PC-3 (cell line): ENCODE results near the gene ASL. TPM values are rescaled to one million over a fixed set of nuclear protein-coding genes. Genes with fewer than 3 reads are reported as not detected.
"Not testable (repeated sequence)": the region's sequence is repeated elsewhere in the genome, so short reads cannot be mapped to it uniquely, and the experiment has no call there.

Source experiments
- ATAC-seq: fragments of 200-7000 bp; cut with Tn5 transposase; 2 replicates; pipeline ENCODE4 v1.9.1; 2020; ENCODE audit warnings: mild to moderate bottlenecking, moderate library complexity
- BruUV-seq: library from RNA; stranded (reverse); fragments of 400-500 nt; replicated peaks from 2 replicates; lab custom pipeline; 2021; lab: Mats Ljungman, UMichigan
- CTCF ChIA-PET: fragments of 300-600 bp; sonication (Branson Sonifier 250); formaldehyde crosslinking; loops from one replicate; lab custom pipeline; 2022; ENCODE audit warnings: antibody characterized with exemption; lab: Charles Lee
- POLR2A ChIA-PET: fragments of 300-600 bp; sonication (Branson Sonifier 250); formaldehyde crosslinking; loops from one replicate; lab custom pipeline; 2022; ENCODE audit warnings: antibody characterized with exemption; ENCODE audit not compliant: unreplicated experiment; lab: Charles Lee
- DNase-seq: peaks from one replicate; pipeline ENCODE4 v3.0.0-alpha.2; 2015
- H2AFZ ChIP-seq: fragments of 300-600 bp; sonication (generic); 2 replicates; pipeline ENCODE4 v1.6.0; 2016; ENCODE audit warnings: antibody characterized with exemption, low read length
- H3F3A ChIP-seq: fragments of 300-600 bp; sonication (generic); one replicate; pipeline ENCODE4 v1.6.0; 2017; ENCODE audit warnings: antibody characterized with exemption, low read length, control low read depth, mild to moderate bottlenecking; ENCODE audit not compliant: unreplicated experiment
- H3K27ac ChIP-seq: fragments of 300-600 bp; sonication (generic); 2 replicates; pipeline ENCODE4 v1.5.1; 2016; ENCODE audit warnings: mild to moderate bottlenecking, low read length
- H3K27me3 ChIP-seq: fragments of 300-600 bp; sonication (generic); 2 replicates; pipeline ENCODE4 v1.6.1; 2016; ENCODE audit warnings: low read length, mixed read lengths
- H3K36me3 ChIP-seq: fragments of 300-600 bp; sonication (generic); 2 replicates; pipeline ENCODE4 v1.6.1; 2016; ENCODE audit warnings: low read depth, mixed run types, low read length, mixed read lengths
- H3K4me1 ChIP-seq: fragments of 300-600 bp; sonication (generic); 2 replicates; pipeline ENCODE4 v1.5.1; 2016; ENCODE audit warnings: low read length; ENCODE audit not compliant: insufficient read depth
- H3K4me2 ChIP-seq: fragments of 300-600 bp; sonication (generic); 2 replicates; pipeline ENCODE4 v1.6.0; 2016; ENCODE audit warnings: low read length
- H3K4me3 ChIP-seq: fragments of 300-600 bp; sonication (generic); 2 replicates; pipeline ENCODE4 v1.5.1; 2016; ENCODE audit warnings: mild to moderate bottlenecking, low read length, mixed read lengths
- H3K79me2 ChIP-seq: fragments of 300-600 bp; sonication (generic); 2 replicates; pipeline ENCODE4 v1.6.1; 2017; ENCODE audit warnings: low read length, mixed read lengths
- H3K9ac ChIP-seq: fragments of 300-600 bp; sonication (generic); 2 replicates; pipeline ENCODE4 v1.6.0; 2016; ENCODE audit warnings: mild to moderate bottlenecking, low read length
- H3K9me2 ChIP-seq: fragments of 300-600 bp; sonication (generic); replicated peaks from 2 replicates; pipeline ENCODE4 v1.6.1; 2016; ENCODE audit warnings: mixed run types, low read length, mixed read lengths
- H3K9me3 ChIP-seq: fragments of 300-600 bp; sonication (generic); 2 replicates; pipeline ENCODE4 v1.6.1; 2016; ENCODE audit warnings: low read length, mixed read lengths
- H4K20me1 ChIP-seq: fragments of 300-600 bp; sonication (generic); 2 replicates; pipeline ENCODE4 v1.6.1; 2016; ENCODE audit warnings: low read length, mixed read lengths
- EZH2 ChIP-seq: fragments of 300-600 bp; sonication (generic); IDR thresholded peaks from one replicate; pipeline ENCODE4 v1.6.1; 2017; ENCODE audit warnings: antibody characterized with exemption, mild to moderate bottlenecking, low read length; ENCODE audit not compliant: unreplicated experiment
- EZH2phosphoT487 ChIP-seq: fragments of 300-600 bp; sonication (generic); IDR thresholded peaks from 2 replicates; pipeline ENCODE4 v1.6.1; 2018; ENCODE audit warnings: mild to moderate bottlenecking, antibody characterized with exemption, low read length, borderline replicate concordance
- intact Hi-C: fragments of 100-400 bp; cut with micrococcal nuclease; formaldehyde crosslinking; loops from 2 replicates; pipeline ENCODE4 v1.9.0; 2023
- total RNA-seq: library from RNA; depleted of rRNA; stranded (reverse); fragments of >200 nt; gene quantifications from 2 replicates; pipeline ENCODE4 v1.2.3, GENCODE V29; 2014
- TF ChIP-seq, protein P1 (sequence below): fragments of 300-600 bp; sonication (generic); conservative IDR thresholded peaks from 2 replicates; pipeline ENCODE4 v1.5.1; 2017; ENCODE audit warnings: antibody characterized with exemption, low read depth, mild to moderate bottlenecking, low read length

The ASL gene
- total RNA-seq, 1 experiment from 2014 or later, result 55.9 TPM

DNA sequence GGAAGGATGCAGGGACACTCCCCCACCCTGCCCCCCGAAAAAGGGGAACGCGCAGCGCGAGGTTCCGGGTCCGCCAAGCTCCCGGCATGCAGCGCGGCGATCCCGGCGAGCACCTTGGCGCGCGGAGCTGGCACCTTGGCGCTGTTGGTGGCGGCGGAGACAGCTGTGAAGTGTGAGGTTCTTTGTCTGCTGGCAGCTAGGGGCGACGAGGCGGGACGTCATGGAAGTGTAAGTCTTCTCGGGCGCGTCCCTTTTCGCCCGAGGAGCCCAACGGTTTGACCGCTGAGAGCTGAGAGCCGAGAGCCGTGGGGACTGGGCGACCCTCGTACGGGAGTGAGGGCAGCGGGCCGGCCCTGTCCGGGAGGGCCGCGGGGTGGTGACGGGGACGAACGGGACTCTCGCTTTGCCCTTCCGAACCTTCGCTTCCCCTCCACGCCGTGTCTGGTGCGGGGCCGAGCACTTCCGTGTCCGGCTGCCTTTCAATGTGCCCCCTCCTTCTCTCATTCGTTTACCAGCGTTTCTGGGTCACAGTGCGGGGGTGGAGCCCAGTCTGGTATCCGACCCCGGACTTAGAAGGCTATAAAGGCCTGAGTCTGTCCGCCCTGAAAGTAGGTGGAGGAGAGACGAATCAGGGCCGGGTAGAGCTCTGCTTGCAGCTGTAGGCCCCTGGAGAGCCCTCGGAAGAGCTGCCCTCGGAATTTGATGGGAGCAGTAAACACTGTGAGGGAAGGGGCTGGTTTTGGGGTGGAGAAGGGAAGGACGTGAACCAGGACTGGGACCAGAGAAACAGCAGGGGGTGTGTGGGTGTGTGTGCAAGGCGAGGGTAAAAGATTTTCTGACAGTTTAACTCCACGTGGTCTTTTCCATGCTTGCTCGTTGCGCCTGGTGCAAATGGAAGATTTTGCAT is 39.4 kb downstream of the ASL start, which contains the start of gene CRCP:
Gene CRCP, plus strand, starts transcription at position 105 of the 907 bp plus-strand sequence. Its CDS starts 116 bp downstream, at position 221.
- Histone ChIP-seq H3K27ac (peak within 1 kb of the TSS; percentile 96), H3K9me3 (no peaks in the 10 kb centered on the region), H3K36me3 (0 out of 2 replicates have a peak, but pooled peaks cover 4% of the 10 kb centered on the region), H3K4me1 (peaks cover 49% of the 10 kb centered on the region), H4K20me1 (peaks cover 24% of the 10 kb centered on the region), H3K9me2 (no peaks in the 10 kb centered on the region), H3K27me3 (no peaks in the 10 kb centered on the region), H3K4me2 (peak within 1 kb of the TSS; percentile 99), H2AFZ (peak within 1 kb of the TSS; percentile 85), H3K79me2 (peaks cover 60% of the 10 kb centered on the region), H3F3A (no peaks in the 10 kb centered on the region), H3K4me3 (peak within 1 kb of the TSS; percentile 93), H3K9ac (peak within 1 kb of the TSS; percentile 100)
- TF ChIP-seq EZH2 (no peak), EZH2phosphoT487 (no peak)
- TF ChIP-seq, protein P1, sequence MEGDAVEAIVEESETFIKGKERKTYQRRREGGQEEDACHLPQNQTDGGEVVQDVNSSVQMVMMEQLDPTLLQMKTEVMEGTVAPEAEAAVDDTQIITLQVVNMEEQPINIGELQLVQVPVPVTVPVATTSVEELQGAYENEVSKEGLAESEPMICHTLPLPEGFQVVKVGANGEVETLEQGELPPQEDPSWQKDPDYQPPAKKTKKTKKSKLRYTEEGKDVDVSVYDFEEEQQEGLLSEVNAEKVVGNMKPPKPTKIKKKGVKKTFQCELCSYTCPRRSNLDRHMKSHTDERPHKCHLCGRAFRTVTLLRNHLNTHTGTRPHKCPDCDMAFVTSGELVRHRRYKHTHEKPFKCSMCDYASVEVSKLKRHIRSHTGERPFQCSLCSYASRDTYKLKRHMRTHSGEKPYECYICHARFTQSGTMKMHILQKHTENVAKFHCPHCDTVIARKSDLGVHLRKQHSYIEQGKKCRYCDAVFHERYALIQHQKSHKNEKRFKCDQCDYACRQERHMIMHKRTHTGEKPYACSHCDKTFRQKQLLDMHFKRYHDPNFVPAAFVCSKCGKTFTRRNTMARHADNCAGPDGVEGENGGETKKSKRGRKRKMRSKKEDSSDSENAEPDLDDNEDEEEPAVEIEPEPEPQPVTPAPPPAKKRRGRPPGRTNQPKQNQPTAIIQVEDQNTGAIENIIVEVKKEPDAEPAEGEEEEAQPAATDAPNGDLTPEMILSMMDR, result peak; percentile 48
- POLR2A ChIA-PET, result interaction anchor here (1.1 kb wide), 1 partner anchor 15 kb away, joined by 13 read pairs; no protein-coding TSS in a partner anchor
- intact Hi-C loops, result loop anchor here (5.0 to 10.0 kb wide), 3 partner anchors 83 to 300 kb away; no protein-coding TSS in a partner anchor
- peak; percentile 76 for ATAC-seq
- peak; percentile 75 for DNase-seq
- BruUV-seq, result TSS peak; percentile 53
- CTCF ChIA-PET, result interaction anchor here (0.7 kb wide), 1 partner anchor 379 kb away, joined by 5 read pairs; no protein-coding TSS in a partner anchor

GRCh38 chr7:66116680-66117420 is 41.2 kb downstream of the ASL start:
- Histone ChIP-seq H3K4me1 (peaks cover 33% of the 10 kb centered on the region), H3K4me2 (peak overlapping the region; percentile 99), H4K20me1 (peaks cover 30% of the 10 kb centered on the region), H3K4me3 (0 out of 2 replicates have a peak overlapping the region, but pooled peaks have one; percentile 93), H3K79me2 (peaks cover 78% of the 10 kb centered on the region)
- POLR2A ChIA-PET, H3F3A ChIP-seq, CTCF ChIA-PET, H2AFZ ChIP-seq, BruUV-seq, H3K27me3 ChIP-seq, DNase-seq, H3K9ac ChIP-seq, ATAC-seq, H3K27ac ChIP-seq, H3K9me3 ChIP-seq, H3K9me2 ChIP-seq, H3K36me3 ChIP-seq: not testable (repeated sequence)
- intact Hi-C loops, result loop anchor here (5.0 to 10.0 kb wide), 3 partner anchors 85 to 298 kb away; no protein-coding TSS in a partner anchor

DNA sequence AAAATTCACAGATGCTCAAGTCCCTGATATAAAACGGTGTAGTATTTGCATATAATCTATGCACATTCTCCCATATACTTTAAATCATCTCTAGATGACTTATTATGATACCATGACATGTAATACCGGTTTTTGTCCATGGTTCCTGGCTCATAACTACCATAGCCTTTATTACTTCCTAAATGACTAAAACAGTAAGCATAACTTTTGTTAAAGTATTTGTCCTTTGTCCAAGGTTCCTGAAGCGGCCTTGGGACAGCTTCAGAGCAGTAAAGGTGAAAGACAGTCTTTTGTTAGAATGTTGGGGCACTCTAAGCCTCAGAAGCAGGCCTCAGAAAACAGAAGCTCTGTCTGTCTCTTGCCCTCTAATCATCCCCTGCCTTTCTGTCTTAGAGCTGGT is 43.0 kb downstream of the ASL start:
- Histone ChIP-seq H3K27me3 (no peaks in the 10 kb centered on the region), H3K4me3 (peak overlapping the region; percentile 24; the same call in 1 of the 2 replicates), H3K36me3 (0 out of 2 replicates have a peak, but pooled peaks cover 2% of the 10 kb centered on the region), H3K27ac (peak overlapping the region; percentile 26; the same call in 1 of the 2 replicates), H3K9me2 (no peaks in the 10 kb centered on the region), H3K9ac (0 out of 2 replicates have a peak overlapping the region, but pooled peaks have one; percentile 8), H2AFZ (no peak overlapping the region), H3K9me3 (no peaks in the 10 kb centered on the region), H3F3A (no peaks in the 10 kb centered on the region), H3K4me2 (peak overlapping the region; percentile 59), H3K79me2 (peaks cover 96% of the 10 kb centered on the region), H4K20me1 (peaks cover 36% of the 10 kb centered on the region), H3K4me1 (peaks cover 33% of the 10 kb centered on the region)
- TF ChIP-seq, protein P1, result no peak
- no peak for TF ChIP-seq EZH2phosphoT487
- no peak for TF ChIP-seq EZH2
- ChIA-PET CTCF (interaction anchor here (0.9 kb wide), 1 partner anchor 30 kb away, joined by 3 read pairs; no protein-coding TSS in a partner anchor), POLR2A (no interaction called here)
- no TSS peak for BruUV-seq
- ATAC-seq, result peak; percentile 56
- peak; percentile 82 for DNase-seq
- intact Hi-C loops, result loop anchor here (5.0 to 10.0 kb wide), 3 partner anchors 86 to 296 kb away; no protein-coding TSS in a partner anchor
